Activated naive CD4-positive, alpha-beta T cell treated with anti-CD3 and anti-CD28 coated beads, Interleukin-2, amount 10 ng/mL, durations not matched to agents 7 days and 5 days (primary cell): ENCODE results near the gene MISP.
"Not testable (repeated sequence)": the region's sequence is repeated elsewhere in the genome, so short reads cannot be mapped to it uniquely, and the experiment has no call there.

Experiments
- CTCF ChIA-PET: fragments of 350-600 bp; sonication (Branson Sonifier 250); formaldehyde crosslinking; loops from one replicate; lab custom pipeline; 2021; ENCODE audit warnings: antibody characterized with exemption; lab: Charles Lee
- DNase-seq: peaks from one replicate; pipeline ENCODE4 v3.0.0-alpha.2; 2020
- H3K27ac Mint-ChIP-seq: one replicate; pipeline ENCODE4 v1.8.0; 2021; ENCODE audit warnings: mild to moderate bottlenecking, moderate library complexity, mixed read lengths
- H3K27me3 Mint-ChIP-seq: one replicate; pipeline ENCODE4 v1.8.0; 2021; ENCODE audit warnings: mild to moderate bottlenecking, mixed read lengths
- H3K36me3 Mint-ChIP-seq: one replicate; pipeline ENCODE4 v1.8.0; 2021; ENCODE audit warnings: mixed read lengths
- H3K4me1 Mint-ChIP-seq: one replicate; pipeline ENCODE4 v1.8.0; 2021; ENCODE audit warnings: mixed read lengths
- H3K4me3 Mint-ChIP-seq: one replicate; pipeline ENCODE4 v1.8.0; 2021; ENCODE audit warnings: mild to moderate bottlenecking, moderate library complexity, mixed read lengths
- H3K9me3 Mint-ChIP-seq: one replicate; pipeline ENCODE4 v1.8.0; 2021; ENCODE audit warnings: mixed read lengths

Gene MISP

DNA sequence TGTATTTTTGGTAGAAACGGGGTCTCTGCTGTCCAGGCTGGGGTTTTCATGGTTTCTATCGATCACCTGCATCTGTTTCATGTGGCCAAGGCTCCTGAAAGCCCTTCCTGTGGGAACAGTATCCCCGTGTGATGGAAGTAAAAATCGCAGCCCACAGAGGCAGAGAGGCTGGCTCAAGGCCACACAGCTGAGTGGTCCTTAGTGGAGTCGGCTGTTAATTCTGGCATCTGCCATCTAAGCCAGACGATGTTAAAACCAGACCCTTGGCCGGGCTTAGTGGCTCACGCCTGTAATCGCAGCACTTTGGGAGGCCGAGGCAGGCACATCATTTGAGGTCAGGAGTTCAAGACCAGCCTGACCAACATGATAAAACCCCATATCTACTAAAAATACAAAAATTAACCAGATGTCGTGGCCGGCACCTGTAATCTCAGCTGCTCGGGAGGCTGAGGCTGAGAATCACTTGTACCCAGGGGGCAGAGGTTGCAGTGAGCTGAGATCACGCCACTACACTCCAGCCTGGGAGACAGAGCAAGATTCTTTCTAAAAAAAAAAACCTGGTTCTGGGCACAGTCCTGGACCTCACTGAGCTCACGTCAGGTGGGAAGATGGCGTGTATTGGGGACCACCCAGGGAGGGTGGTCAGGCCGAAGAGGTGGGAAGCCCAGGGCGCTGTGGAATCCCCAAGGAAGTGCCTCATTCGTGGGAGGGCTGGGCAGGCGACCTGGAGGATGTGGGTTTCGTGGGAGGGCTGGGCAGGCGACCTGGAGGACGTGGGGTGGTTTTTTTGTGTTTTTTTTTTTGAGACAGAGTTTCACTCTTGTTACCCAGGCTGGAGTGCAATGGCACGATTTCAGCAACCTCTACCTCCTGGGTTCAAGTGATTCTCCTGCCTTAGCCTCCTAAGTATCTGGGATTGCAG is 18.5 kb upstream of the MISP start:
- CTCF ChIA-PET, result interaction anchor here (1.4 kb wide), 1 partner anchor 69 kb away, joined by 3 read pairs; the partner anchor contains the start of gene RNF126
- Mint-ChIP-seq H3K4me1 (peaks cover 16% of the 10 kb centered on the region), H3K27ac (no peak overlapping the region), H3K36me3 (no peaks in the 10 kb centered on the region), H3K4me3 (no peak overlapping the region), H3K27me3 (peaks cover 12% of the 10 kb centered on the region), H3K9me3 (no peaks in the 10 kb centered on the region)
- DNase-seq, result no peak

DNA sequence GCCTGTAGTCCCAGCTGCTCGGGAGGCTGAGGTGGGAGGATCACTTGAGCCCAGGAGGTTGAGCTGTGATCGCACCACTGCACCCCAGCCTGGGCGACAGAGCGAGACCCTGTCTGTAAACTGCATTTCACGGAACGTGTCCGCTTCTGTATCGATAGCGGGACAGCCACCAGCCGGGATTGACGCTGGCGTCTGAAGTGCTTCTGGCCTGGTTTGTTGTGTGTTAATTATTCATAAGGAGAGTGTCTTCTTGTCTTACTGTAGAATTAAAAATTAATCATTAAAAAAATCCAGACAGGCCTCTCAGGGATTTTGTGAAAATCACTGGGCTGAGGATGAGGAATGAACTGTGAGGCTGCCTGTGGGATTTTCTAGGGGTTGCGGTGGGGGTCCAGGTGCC is 16.2 kb upstream of the MISP start:
- no peak overlapping the region for H3K27ac Mint-ChIP-seq

DNA sequence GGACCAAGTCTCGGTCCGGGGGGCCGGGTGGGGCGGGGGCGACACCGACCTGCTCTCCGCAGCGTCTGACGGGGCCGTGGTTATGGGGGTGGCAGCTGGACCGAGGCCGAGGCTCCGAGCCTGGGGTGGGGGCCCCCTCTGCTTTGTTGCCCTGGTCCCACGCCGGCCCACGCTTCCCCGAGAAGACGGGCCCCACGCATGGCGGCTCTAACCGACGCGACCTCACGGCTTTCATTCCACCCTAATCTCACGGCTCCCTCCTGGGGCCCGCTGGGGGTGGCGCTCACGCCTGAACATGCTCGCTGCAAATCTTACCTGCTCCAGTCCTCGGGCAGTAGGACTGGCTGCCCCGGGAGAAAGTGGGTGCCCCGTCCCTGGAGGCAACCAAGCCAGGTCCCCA is 14.8 kb upstream of the MISP start:
- H3K27me3 Mint-ChIP-seq, result peaks cover 17% of the 10 kb centered on the region
- CTCF ChIA-PET, result no interaction called here
- no peaks in the 10 kb centered on the region for H3K36me3 Mint-ChIP-seq
- no peak for DNase-seq
- no peaks in the 10 kb centered on the region for H3K9me3 Mint-ChIP-seq
- H3K4me3 Mint-ChIP-seq, result no peak overlapping the region
- H3K27ac Mint-ChIP-seq, result no peak overlapping the region
- peaks cover 16% of the 10 kb centered on the region for H3K4me1 Mint-ChIP-seq

More for the DNA sequence above, 16.2 kb upstream of the MISP start:
- no peaks in the 10 kb centered on the region for H3K36me3 Mint-ChIP-seq
- H3K4me1 Mint-ChIP-seq, result peaks cover 16% of the 10 kb centered on the region
- H3K27me3 Mint-ChIP-seq, result peaks cover 17% of the 10 kb centered on the region
- CTCF ChIA-PET, result interaction anchor here (0.6 to 1.5 kb wide), 7 partner anchors 23 to 150 kb away, joined by 3 to 9 read pairs (median 3); partner anchors contain the start of gene RNF126
- H3K4me3 Mint-ChIP-seq, result no peak overlapping the region
- H3K9me3 Mint-ChIP-seq, result no peaks in the 10 kb centered on the region
- DNase-seq, result no peak

DNA sequence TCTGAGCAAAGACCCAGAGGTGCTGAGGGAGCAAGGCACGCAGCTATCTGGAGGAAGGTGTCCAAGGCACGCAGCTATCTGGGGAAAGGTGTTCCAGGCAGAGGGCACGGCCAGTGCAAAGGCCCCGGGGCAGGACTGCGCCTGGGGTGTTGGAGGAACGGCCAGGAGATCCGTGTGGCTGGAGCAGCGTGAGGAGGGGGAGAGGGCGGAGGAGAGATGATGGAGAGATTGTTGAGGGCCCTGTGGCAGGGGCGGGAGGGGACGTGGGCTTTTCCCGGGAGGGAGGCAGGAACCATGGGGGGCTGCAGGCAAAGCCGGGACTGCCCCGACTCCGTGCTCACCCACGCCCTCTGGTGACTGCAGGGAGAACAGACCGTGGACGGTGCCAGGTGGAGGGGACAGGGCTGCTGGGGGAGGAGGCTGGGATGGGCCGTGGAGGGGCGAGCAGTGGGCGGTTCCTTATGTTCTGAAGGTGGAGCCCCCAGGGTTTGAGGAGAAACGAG is 13.3 kb upstream of the MISP start:
- Mint-ChIP-seq H3K27ac (no peak overlapping the region), H3K4me3 (no peak overlapping the region), H3K27me3 (peaks cover 17% of the 10 kb centered on the region), H3K4me1 (peaks cover 13% of the 10 kb centered on the region), H3K36me3 (no peaks in the 10 kb centered on the region), H3K9me3 (no peaks in the 10 kb centered on the region)
- CTCF ChIA-PET, result interaction anchor here (0.6 to 2.1 kb wide), 6 partner anchors 39 to 424 kb away, joined by 3 to 6 read pairs (median 3); partner anchors contain the start of gene RNF126
- peak; percentile 67 for DNase-seq

DNA sequence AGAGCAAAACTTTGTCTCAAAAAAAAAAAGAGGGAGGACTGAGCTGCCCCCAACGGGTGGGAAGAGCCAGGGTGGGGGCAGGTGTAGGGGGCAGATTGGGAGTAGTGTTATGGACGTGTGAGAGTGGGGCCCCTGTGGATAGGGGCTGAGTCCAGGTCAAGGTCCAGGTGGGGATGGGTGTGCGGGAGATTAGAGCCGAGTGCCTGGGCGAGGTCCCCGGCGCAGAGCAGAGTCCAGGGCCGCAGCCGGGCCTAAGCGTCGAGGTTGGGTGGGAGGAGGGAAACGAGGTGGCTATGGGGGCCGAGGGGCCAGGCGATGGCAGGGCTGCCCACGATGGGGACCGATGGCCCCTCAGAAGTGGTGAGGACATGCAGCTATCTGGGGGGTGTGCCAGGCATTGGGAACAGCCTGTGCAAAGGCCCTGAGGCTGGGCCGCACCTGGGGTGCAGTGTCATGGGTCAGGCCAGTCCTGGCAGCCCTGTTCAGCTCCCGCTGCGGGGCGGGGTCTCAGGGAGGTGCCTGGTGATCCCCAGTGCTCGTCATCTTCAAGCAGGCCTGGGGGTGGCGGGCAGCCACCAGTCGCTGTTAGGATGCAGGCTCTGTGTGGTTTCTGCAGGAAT is 12.3 kb upstream of the MISP start:
- Mint-ChIP-seq H3K27me3 (peaks cover 17% of the 10 kb centered on the region), H3K4me1 (peaks cover 5% of the 10 kb centered on the region), H3K27ac (no peak overlapping the region), H3K36me3 (no peaks in the 10 kb centered on the region), H3K9me3 (peaks cover 1% of the 10 kb centered on the region), H3K4me3 (no peak overlapping the region)
- no peak for DNase-seq
- CTCF ChIA-PET, result interaction anchor here (2.1 kb wide), 1 partner anchor 73 kb away, joined by 6 read pairs; no protein-coding TSS in a partner anchor

DNA sequence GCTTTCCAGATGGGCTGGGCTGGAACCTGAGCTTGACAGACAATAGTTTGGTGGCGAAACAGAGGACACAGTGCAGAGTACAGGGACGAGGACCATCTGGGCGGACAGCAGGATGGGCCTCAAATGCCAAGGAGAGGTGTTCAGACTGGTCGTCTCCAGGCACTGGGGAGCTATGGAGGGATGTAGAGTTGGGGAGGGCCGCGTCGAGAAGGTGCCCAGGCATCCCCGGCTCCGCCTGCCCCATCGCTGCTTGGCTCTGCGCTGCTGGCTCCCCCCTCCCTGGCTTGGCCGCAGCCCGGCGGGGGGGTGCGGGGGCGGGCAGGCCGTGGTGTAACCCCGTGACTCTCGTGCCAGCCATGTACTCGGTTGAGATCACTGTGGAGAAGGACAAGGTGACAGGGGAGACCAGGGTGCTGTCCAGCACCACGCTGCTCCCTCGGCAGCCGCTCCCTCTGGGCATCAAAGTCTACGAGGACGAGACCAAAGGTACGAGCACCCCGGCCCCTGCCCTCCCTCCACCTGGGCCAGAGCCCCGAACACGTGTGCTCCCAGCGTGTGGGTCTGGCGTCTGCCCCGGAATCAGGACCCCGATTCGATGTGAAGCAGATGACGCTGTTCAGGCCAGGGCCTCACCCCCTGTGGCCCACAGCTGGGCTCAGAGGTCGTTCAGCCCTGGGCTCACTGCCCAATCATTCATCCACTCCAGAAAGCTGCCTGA is 10.8 kb upstream of the MISP start:
- H3K36me3 Mint-ChIP-seq, result no peaks in the 10 kb centered on the region
- H3K9me3 Mint-ChIP-seq, result peaks cover 5% of the 10 kb centered on the region
- no peak for DNase-seq
- CTCF ChIA-PET, result interaction anchor here (2.1 kb wide), 1 partner anchor 12 kb away, joined by 7 read pairs; no protein-coding TSS in a partner anchor
- no peaks in the 10 kb centered on the region for H3K4me1 Mint-ChIP-seq
- H3K4me3 Mint-ChIP-seq, result no peak overlapping the region
- H3K27me3 Mint-ChIP-seq, result peaks cover 12% of the 10 kb centered on the region
- H3K27ac Mint-ChIP-seq, result no peak overlapping the region

DNA sequence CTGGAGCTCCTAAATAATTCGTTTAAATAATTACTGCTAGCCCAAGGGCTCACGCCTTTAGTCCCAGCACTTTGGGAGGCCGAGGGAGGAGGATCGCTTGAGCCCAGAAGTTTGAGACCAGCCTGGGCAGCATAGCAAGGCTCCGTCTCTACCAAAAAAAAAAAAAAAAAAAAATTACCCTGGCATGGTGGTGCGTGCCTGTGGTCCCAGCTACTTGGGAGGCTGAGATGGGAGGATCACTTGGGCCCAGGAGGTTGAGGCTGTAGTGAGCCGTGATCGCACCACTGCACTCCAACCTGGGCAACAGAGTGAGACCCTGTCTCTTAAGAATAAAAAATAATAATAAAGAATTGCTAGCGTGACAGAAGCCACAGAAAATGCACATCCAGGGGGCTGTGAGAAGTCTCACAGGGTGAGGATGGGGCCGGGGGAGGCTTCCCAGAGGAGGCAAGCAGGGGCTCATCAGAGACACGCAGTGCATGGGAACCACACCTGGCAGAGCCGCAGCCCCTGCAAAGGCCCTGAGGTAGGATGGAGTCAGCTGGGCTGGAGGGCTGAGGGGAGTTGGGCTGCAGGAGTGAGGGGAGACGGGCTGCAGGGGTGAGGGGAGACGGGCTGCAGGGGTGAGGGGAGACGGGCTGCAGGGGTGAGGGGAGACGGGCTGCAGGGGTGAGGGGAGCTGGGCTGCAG is 10.0 kb upstream of the MISP start:
- DNase-seq, H3K4me3 Mint-ChIP-seq, H3K4me1 Mint-ChIP-seq, H3K36me3 Mint-ChIP-seq, H3K27ac Mint-ChIP-seq, H3K9me3 Mint-ChIP-seq: not testable (repeated sequence)
- CTCF ChIA-PET, result interaction anchor here (2.1 kb wide), 1 partner anchor 12 kb away, joined by 7 read pairs; no protein-coding TSS in a partner anchor
- H3K27me3 Mint-ChIP-seq, result peaks cover 12% of the 10 kb centered on the region

DNA sequence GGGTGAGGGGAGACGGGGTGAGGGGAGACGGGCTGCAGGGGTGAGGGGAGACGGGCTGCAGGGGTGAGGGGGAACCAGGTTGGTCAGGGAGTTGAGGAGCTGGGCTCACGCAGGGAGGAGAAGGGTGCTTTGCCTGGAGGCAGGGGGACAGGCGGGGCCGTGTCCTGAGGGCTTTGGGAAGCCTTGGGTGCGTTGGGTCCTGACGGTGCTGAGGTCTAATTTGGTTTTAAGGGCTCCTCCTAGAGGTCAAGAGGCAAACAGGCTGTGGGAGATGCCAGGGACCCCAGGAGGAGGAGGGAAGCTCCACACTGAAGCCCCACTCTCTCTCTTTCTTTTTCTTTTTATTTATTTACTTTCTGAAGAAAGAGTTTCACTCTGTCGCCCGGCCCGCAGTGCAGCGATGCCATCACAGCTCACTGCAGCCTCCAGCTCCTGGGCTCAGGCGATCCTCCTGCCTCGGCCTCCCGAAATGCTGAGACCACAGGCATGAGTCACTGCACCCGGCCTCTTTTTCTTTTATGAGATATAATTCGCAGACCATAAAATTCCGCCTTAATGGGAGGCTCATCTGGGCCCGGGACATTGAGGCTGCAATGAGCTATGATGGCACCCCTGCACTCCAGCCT is 9.3 kb upstream of the MISP start:
- Mint-ChIP-seq H3K27me3 (peaks cover 12% of the 10 kb centered on the region), H3K4me1 (no peaks in the 10 kb centered on the region), H3K27ac (no peak overlapping the region), H3K4me3 (no peak overlapping the region), H3K9me3 (peaks cover 12% of the 10 kb centered on the region), H3K36me3 (no peaks in the 10 kb centered on the region)
- CTCF ChIA-PET, result interaction anchor here (2.1 kb wide), 1 partner anchor 11 kb away, joined by 7 read pairs; no protein-coding TSS in a partner anchor
- DNase-seq, result peak; percentile 29

DNA sequence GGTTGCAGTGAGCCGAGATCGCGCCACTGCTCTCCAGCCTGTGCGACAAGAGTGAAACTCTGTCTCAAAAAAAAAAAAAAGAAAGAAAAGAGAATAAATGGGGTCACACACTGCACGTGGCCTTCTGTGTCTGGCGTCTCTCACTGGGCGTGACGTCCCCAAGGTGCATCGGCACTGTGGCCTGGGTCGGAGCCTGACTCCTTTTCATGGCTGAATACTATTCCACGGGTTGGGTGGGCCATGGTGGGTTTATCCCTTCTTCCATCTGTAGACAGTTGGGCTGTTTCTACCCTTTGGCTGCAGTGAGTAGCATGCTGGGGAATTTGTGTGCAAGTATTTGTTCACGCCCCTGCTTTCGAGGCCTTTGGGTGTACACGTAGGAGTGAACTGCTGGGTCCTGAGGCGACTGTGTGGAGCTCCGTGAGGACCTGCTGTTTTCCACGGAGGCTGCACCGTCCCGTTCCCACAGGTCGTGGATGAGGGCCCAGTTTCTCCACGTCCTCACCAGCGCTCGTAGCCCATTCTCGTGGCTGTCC is 8.3 kb upstream of the MISP start:
- Mint-ChIP-seq H3K4me1 (no peaks in the 10 kb centered on the region), H3K27me3 (peaks cover 3% of the 10 kb centered on the region), H3K27ac (no peak overlapping the region), H3K36me3 (no peaks in the 10 kb centered on the region), H3K4me3 (no peak overlapping the region), H3K9me3 (peaks cover 12% of the 10 kb centered on the region)
- DNase-seq, result no peak
- CTCF ChIA-PET, result no interaction called here

DNA sequence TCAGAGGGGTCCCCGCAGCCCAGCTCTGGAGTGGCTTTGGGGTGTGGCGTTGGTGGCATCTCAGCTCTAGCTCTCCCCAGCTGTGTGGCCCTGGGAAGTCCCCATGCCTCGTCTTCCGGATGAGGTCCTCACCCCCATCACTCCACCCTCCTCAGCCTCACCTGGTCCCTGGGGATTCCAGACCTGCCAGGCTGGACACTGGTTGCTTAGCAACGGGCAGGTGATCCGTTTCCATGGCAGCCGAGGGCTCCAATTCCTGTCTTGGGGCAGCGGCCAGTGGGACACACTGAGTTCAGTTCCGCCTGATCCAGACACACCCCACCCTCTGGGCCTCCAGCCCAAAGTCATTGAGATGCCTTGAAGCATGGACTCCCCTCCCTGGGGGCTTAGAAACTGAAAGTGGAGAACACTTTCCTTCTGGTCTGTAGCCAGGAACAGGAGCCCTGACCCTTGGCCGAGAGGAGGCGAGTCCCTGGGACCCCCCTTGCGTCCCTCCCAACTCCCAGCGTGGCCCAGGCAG is 7.7 kb upstream of the MISP start:
- Mint-ChIP-seq H3K4me3 (no peak overlapping the region), H3K27me3 (no peaks in the 10 kb centered on the region), H3K9me3 (peaks cover 13% of the 10 kb centered on the region), H3K27ac (no peak overlapping the region), H3K36me3 (no peaks in the 10 kb centered on the region), H3K4me1 (no peaks in the 10 kb centered on the region)
- CTCF ChIA-PET, result no interaction called here
- no peak for DNase-seq

DNA sequence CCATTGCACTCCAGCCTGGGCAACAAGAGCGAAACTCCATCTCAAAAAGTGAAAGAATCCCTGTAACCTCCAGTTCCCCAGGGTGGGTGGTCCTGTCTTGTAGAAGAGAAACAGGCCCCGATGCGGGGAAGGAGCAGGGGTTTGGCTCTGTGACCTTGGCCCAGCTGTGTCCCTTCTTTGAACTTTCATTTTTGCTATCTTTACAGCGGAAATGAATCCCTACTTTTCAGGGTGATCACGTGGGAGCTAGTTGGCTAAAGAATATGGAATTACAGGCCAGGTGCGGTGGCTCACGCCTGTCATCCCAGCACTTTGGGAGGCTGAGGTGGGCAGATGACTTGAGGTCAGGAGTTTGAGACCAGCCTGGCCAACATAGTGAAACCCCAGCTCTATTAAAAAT is 5.8 kb upstream of the MISP start:
- H3K27ac Mint-ChIP-seq, H3K4me3 Mint-ChIP-seq, H3K36me3 Mint-ChIP-seq, H3K4me1 Mint-ChIP-seq, H3K27me3 Mint-ChIP-seq, DNase-seq: not testable (repeated sequence)
- H3K9me3 Mint-ChIP-seq, result peaks cover 17% of the 10 kb centered on the region
- CTCF ChIA-PET, result interaction anchor here (0.6 kb wide), 1 partner anchor 88 kb away, joined by 3 read pairs; no protein-coding TSS in a partner anchor

DNA sequence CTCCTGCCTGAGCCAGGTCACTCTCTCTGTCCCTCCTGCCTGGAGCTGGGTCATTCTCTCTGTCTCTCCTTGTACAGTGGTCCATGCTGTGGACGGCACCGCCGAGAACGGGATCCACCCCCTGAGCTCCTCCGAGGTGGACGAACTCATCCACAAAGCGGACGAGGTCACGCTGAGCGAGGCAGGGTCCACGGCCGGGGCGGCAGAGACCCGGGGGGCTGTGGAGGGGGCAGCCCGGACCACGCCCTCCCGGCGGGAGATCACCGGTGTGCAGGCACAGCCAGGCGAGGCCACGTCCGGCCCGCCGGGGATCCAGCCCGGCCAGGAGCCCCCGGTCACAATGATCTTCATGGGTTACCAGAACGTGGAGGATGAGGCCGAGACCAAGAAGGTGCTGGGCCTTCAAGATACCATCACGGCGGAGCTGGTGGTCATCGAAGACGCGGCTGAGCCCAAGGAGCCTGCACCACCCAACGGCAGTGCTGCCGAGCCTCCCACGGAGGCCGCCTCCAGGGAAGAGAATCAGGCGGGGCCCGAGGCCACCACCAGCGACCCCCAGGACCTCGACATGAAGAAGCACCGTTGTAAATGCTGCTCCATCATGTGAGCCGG is 4.6 kb upstream of the MISP start:
- DNase-seq, result no peak
- Mint-ChIP-seq H3K4me1 (no peaks in the 10 kb centered on the region), H3K9me3 (peaks cover 17% of the 10 kb centered on the region), H3K36me3 (no peaks in the 10 kb centered on the region), H3K4me3 (no peak overlapping the region), H3K27ac (no peak overlapping the region), H3K27me3 (no peaks in the 10 kb centered on the region)
- CTCF ChIA-PET, result no interaction called here
